Thoracic aorta (tissue), 2 donors: Measurements from ENCODE around the gene MOB3C. TPM values are rescaled to one million over a fixed set of nuclear protein-coding genes. Genes with fewer than 3 reads are reported as not detected.

ENCODE experiments used
- ATAC-seq: fragments of 150-250 bp; one replicate; pipeline ENCODE4 v1.8.0; 2017; ENCODE audit warnings: low read depth; ENCODE audit not compliant: insufficient number of reproducible peaks, low FRiP score
- DNase-seq: peaks from one replicate; pipeline ENCODE4 v3.0.0-alpha.2; 2020; ENCODE audit warnings: low spot score
- H3K27ac ChIP-seq, 2 donors: fragments of 200-600 bp; sonication (generic); 1 replicate in 1 of 2; 2 replicates in 1 of 2; pipeline ENCODE4 v1.5.1; 2016; ENCODE audit warnings: mild to moderate bottlenecking in 2 of 2, moderate library complexity in 2 of 2
- H3K27me3 ChIP-seq: fragments of 200-600 bp; sonication (generic); replicated peaks from 2 replicates; pipeline ENCODE4 v1.6.0; 2016; ENCODE audit warnings: mild to moderate bottlenecking; ENCODE audit not compliant: insufficient read depth
- H3K36me3 ChIP-seq: fragments of 200-600 bp; sonication (generic); one replicate; pipeline ENCODE4 v1.5.1; 2016
- H3K4me1 ChIP-seq, 2 donors: fragments of 200-600 bp; sonication (generic); 1 replicate in 1 of 2; 2 replicates in 1 of 2; pipeline versions ENCODE4 v1.5.1 to v1.6.0; 2016; ENCODE audit warnings: low read depth in 2 of 2, mild to moderate bottlenecking in 1 of 2; ENCODE audit not compliant: control insufficient read depth in 1 of 2
- H3K4me3 ChIP-seq: fragments of 200-600 bp; sonication (generic); 2 replicates; pipeline ENCODE4 v1.5.1; 2016; ENCODE audit warnings: mild to moderate bottlenecking
- H3K9me3 ChIP-seq: fragments of 200-600 bp; sonication (generic); 2 replicates; pipeline ENCODE4 v1.5.1; 2016
- CTCF ChIP-seq: fragments of 200-600 bp; sonication (generic); IDR thresholded peaks from one replicate; pipeline ENCODE4 v1.5.1; 2019; ENCODE audit warnings: antibody characterized with exemption
- total RNA-seq, 2 donors: library from RNA; depleted of rRNA; stranded (reverse); fragments of >200 nt; gene quantifications; one replicate each; pipeline versions ENCODE4 v1.1.0 to v1.2.3, GENCODE V29; 2016

The MOB3C gene
- total RNA-seq, 2 donors from 2014 or later, result 29.5 to 42.3 TPM

- Histone ChIP-seq H3K4me1 (peaks cover 12 to 16% of the 10 kb centered on the region in 2 donors), H3K27me3 (no peaks in the 10 kb centered on the region), H3K9me3 (no peaks in the 10 kb centered on the region), H3K36me3 (peaks cover 27% of the 10 kb centered on the region), H3K4me3 (no peak overlapping the region), H3K27ac (no peak overlapping the region)
- ATAC-seq (no peak), DNase-seq (no peak)
- TF ChIP-seq CTCF, result no peak
Measured at GRCh38 chr1:46568461-46568891, 48.1 kb downstream of the MOB3C start.

GRCh38 chr1:46563341-46563740, 53.3 kb downstream of the MOB3C start:
- Histone ChIP-seq H3K9me3 (no peaks in the 10 kb centered on the region), H3K36me3 (peaks cover 51% of the 10 kb centered on the region), H3K4me3 (no peak overlapping the region), H3K27me3 (no peaks in the 10 kb centered on the region), H3K4me1 (no peaks in the 10 kb centered on the region), H3K27ac (no peak overlapping the region)
- ATAC-seq (no peak), DNase-seq (no peak)
- no peak for TF ChIP-seq CTCF

GRCh38 chr1:46562498-46562897, 54.1 kb downstream of the MOB3C start:
- TF ChIP-seq CTCF, result no peak
- Histone ChIP-seq H3K36me3 (peaks cover 57% of the 10 kb centered on the region), H3K4me1 (no peaks in the 10 kb centered on the region), H3K27ac (no peak overlapping the region), H3K9me3 (no peaks in the 10 kb centered on the region), H3K4me3 (no peak overlapping the region), H3K27me3 (no peaks in the 10 kb centered on the region)
- no peak for ATAC-seq
- no peak for DNase-seq

- Histone ChIP-seq H3K9me3 (no peaks in the 10 kb centered on the region), H3K27me3 (no peaks in the 10 kb centered on the region), H3K4me3 (no peak overlapping the region), H3K36me3 (peaks cover 46% of the 10 kb centered on the region), H3K27ac (no peak overlapping the region), H3K4me1 (no peaks in the 10 kb centered on the region)
- no peak for TF ChIP-seq CTCF
- ATAC-seq (no peak), DNase-seq (no peak)
Measured at GRCh38 chr1:46558966-46559365, 57.6 kb downstream of the MOB3C start.

GRCh38 chr1:46558141-46558963, 58.3 kb downstream of the MOB3C start:
- Histone ChIP-seq H3K9me3 (no peaks in the 10 kb centered on the region), H3K36me3 (peaks cover 43% of the 10 kb centered on the region), H3K27me3 (no peaks in the 10 kb centered on the region), H3K27ac (no peak overlapping the region), H3K4me1 (no peaks in the 10 kb centered on the region), H3K4me3 (no peak overlapping the region)
- no peak for ATAC-seq
- no peak for DNase-seq
- TF ChIP-seq CTCF, result no peak

Other genes with a start within 250 kb of the MOB3C start
- 10 to 100 TPM; 14.1 to 21.9 TPM for gene FAAH, start 222.5 kb downstream of the MOB3C start, total RNA-seq
- gene DMBX1, start 127.0 kb downstream of the MOB3C start, total RNA-seq, result not detected
- not detected for gene KNCN, start 65.2 kb downstream of the MOB3C start, total RNA-seq
- 100 to 1,000 TPM in 1 of 2 donors, 10 to 100 TPM in 1; 95.9 to 118 TPM for gene MKNK1, start 12.5 kb downstream of the MOB3C start, total RNA-seq
- 10 to 100 TPM; 38.5 to 55.6 TPM for gene ATPAF1, start 51.6 kb upstream of the MOB3C start, total RNA-seq
- gene TEX38, start 55.0 kb upstream of the MOB3C start, total RNA-seq, result not detected
- 100 to 1,000 TPM; 102 to 107 TPM for gene EFCAB14, start 102.3 kb upstream of the MOB3C start, total RNA-seq
- gene CYP4B1, start 182.2 kb upstream of the MOB3C start, total RNA-seq, result 100 to 1,000 TPM in 1 of 2 donors, 10 to 100 TPM in 1; 57.9 to 117 TPM